GM12878 (cell line): ENCODE results near the gene ZBED4. TPM values are rescaled to one million over a fixed set of nuclear protein-coding genes. Genes with fewer than 3 reads are reported as not detected.

Source experiments
- ATAC-seq: fragments of 200-7000 bp; cut with Tn5 transposase; 3 replicates; pipeline ENCODE4 v1.9.1; 2020; ENCODE audit warnings: mild to moderate bottlenecking, moderate library complexity
- BruUV-seq: library from RNA; stranded (reverse); fragments of 400-500 nt; replicated peaks from 2 replicates; lab custom pipeline; 2021; lab: Mats Ljungman, UMichigan
- CTCF ChIA-PET: fragments of 300-600 bp; sonication (Branson Sonifier 250); formaldehyde crosslinking; extraction: SDS; loops from one replicate; lab custom pipeline; 2021; ENCODE audit warnings: inconsistent platforms; lab: Yijun Ruan, JAX
- POLR2A ChIA-PET: fragments of 350-600 bp; formaldehyde crosslinking; extraction: SDS; loops from one replicate; lab custom pipeline; 2021; ENCODE audit warnings: inconsistent platforms; lab: Charles Lee
- RAD21 ChIA-PET: fragments of 300-600 bp; sonication (Branson Sonifier 250); formaldehyde crosslinking; loops from one replicate; lab custom pipeline; 2023; ENCODE audit warnings: antibody characterized with exemption; ENCODE audit not compliant: unreplicated experiment; lab: Charles Lee
- SMC1A ChIA-PET: fragments of 300-600 bp; sonication (Branson Sonifier 250); formaldehyde crosslinking; loops from one replicate; lab custom pipeline; 2023; ENCODE audit not compliant: unreplicated experiment, uncharacterized antibody; lab: Charles Lee
- DNase-seq: peaks from one replicate; pipeline ENCODE4 v3.0.0-alpha.2; 2011; ENCODE audit warnings: low read depth, low spot score
- FAIRE-seq: peaks from 3 replicates; lab custom pipeline; 2011; peaks lifted over from hg19 to GRCh38; lab: Jason Lieb, UNC
- H2AFZ ChIP-seq: 2 replicates; pipeline ENCODE4 v1.6.0; 2011; ENCODE audit warnings: low read depth, low read length, control low read depth; ENCODE audit not compliant: control insufficient read depth
- H3K27ac ChIP-seq: 2 replicates; pipeline ENCODE4 v1.5.1; 2011; ENCODE audit warnings: control low read depth; ENCODE audit not compliant: control insufficient read depth, insufficient read depth
- H3K27me3 ChIP-seq, 2 experiments: replicated peaks in 1 of 2; 2 replicates each; pipeline versions ENCODE4 v1.6.0 to v1.6.1; 2011; ENCODE audit warnings: low read length in 1 of 2; ENCODE audit not compliant: control insufficient read depth in 2 of 2, insufficient read depth in 2 of 2
- H3K36me3 ChIP-seq, 2 experiments: 2 replicates each; pipeline ENCODE4 v1.5.1; 2011; ENCODE audit warnings: low read length in 1 of 2; ENCODE audit not compliant: control insufficient read depth in 2 of 2, insufficient read depth in 2 of 2
- H3K4me1 ChIP-seq: 2 replicates; pipeline ENCODE4 v1.6.1; 2011; ENCODE audit warnings: mild to moderate bottlenecking, low read length, moderate library complexity, mixed read lengths; ENCODE audit not compliant: control insufficient read depth, insufficient read depth
- H3K4me2 ChIP-seq: 2 replicates; pipeline ENCODE4 v1.6.0; 2011; ENCODE audit warnings: control low read depth; ENCODE audit not compliant: control insufficient read depth, insufficient read depth
- H3K4me3 ChIP-seq: fragments of 200-600 bp; sonication (generic); 2 replicates; pipeline ENCODE4 v1.5.1; 2016
- H3K79me2 ChIP-seq: 2 replicates; pipeline ENCODE4 v1.6.0; 2011; ENCODE audit warnings: low read length; ENCODE audit not compliant: control insufficient read depth, insufficient read depth
- H3K9ac ChIP-seq: 2 replicates; pipeline ENCODE4 v1.8.0; 2011; ENCODE audit warnings: low read length, control low read depth, mixed read lengths; ENCODE audit not compliant: control insufficient read depth, insufficient read depth
- H3K9me3 ChIP-seq: replicated peaks from 3 replicates; pipeline ENCODE4 v1.5.1; 2011; ENCODE audit warnings: mild to moderate bottlenecking, low read length; ENCODE audit not compliant: control insufficient read depth, insufficient read depth
- H4K20me1 ChIP-seq: 2 replicates; pipeline ENCODE4 v1.6.0; 2011; ENCODE audit not compliant: control insufficient read depth, insufficient read depth
- CREM ChIP-seq: IDR thresholded peaks from 2 replicates; pipeline ENCODE4 v1.6.1; 2014; ENCODE audit warnings: antibody characterized with exemption, low read depth
- ETV6 ChIP-seq, 2 experiments: fragments of 450-650 bp in 1 of 2; IDR thresholded peaks in 1 of 2; conservative IDR thresholded peaks in 1 of 2; 2 replicates each; pipeline ENCODE4 v1.6.1; 2014; ENCODE audit warnings: antibody characterized with exemption in 1 of 2, borderline replicate concordance in 1 of 2, low read depth in 1 of 2, mild to moderate bottlenecking in 1 of 2, moderate library complexity in 1 of 2
- HDAC6 ChIP-seq: fragments of 200-600 bp; sonication (generic); IDR thresholded peaks from one replicate; pipeline ENCODE4 v1.8.0; 2017; ENCODE audit warnings: antibody characterized with exemption; ENCODE audit not compliant: unreplicated experiment
- KLF5 ChIP-seq: fragments of 450-650 bp; IDR thresholded peaks from 2 replicates; pipeline ENCODE4 v1.6.1; 2014; ENCODE audit warnings: mild to moderate bottlenecking; ENCODE audit not compliant: partially characterized antibody
- MXI1 ChIP-seq: fragments of 150-350 bp; IDR thresholded peaks from 2 replicates; pipeline ENCODE4 v1.6.1; 2011; ENCODE audit warnings: low read depth, mild to moderate bottlenecking, inconsistent platforms, low read length, improper control_type of control experiment
- RBBP5 ChIP-seq: fragments of 200-600 bp; sonication (generic); conservative IDR thresholded peaks from 2 replicates; pipeline ENCODE4 v1.6.1; 2016
- WGBS: methylation state at CpG from one replicate; pipeline ENCODE4 v1.1.6; 2016; ENCODE audit warnings: low lambda C conversion rate; ENCODE audit not compliant: insufficient replicate concordance, insufficient coverage; ENCODE audit errors: missing lambda C conversion rate; 5-methylcytosine and 5-hydroxymethylcytosine counted together
- in situ Hi-C: fragments of 300-500 bp; cut with MboI; formaldehyde crosslinking; loops from 9 replicates; pipeline ENCODE4 v1.14.3; 2018; ENCODE audit warnings: mixed read lengths
- intact Hi-C: fragments of 100-400 bp; cut with micrococcal nuclease; formaldehyde crosslinking; loops from one replicate; pipeline ENCODE4 v1.14.2; 2022; ENCODE audit not compliant: unreplicated experiment
- polyA plus RNA-seq, 11 experiments: library from polyadenylated mRNA; depleted of rRNA in 4 of 11; unstranded in 6 of 11; stranded (reverse) in 5 of 11; fragments of >200 nt; fragmentation: Nextera tagmentation in 4 of 11; fragmentation: Illumina TruSeq in 1 of 11; extraction: Ambion mirVana in 4 of 11; extraction: Trizol in 1 of 11; gene quantifications; 1 replicate in 1 of 11; 2 replicates in 10 of 11; pipeline versions ENCODE4 v1.2.1 to v1.2.3, GENCODE V29; 2011 to 2016; ENCODE audit warnings: inconsistent platforms in 2 of 11, missing spikeins in 2 of 11, low read depth in 1 of 11
- total RNA-seq, 4 experiments: library from RNA; depleted of rRNA in 3 of 4; stranded (reverse); fragments of >200 nt in 3 of 4; fragmentation: Illumina TruSeq in 1 of 4; extraction: Trizol in 1 of 4; gene quantifications; 2 replicates each; pipeline versions ENCODE4 v1.2.1 to v1.2.3, GENCODE V29; 2013 to 2021
- TF ChIP-seq, protein P1 (sequence below): fragments of 450-650 bp; IDR thresholded peaks from 2 replicates; pipeline ENCODE4 v1.6.1; 2017; ENCODE audit warnings: mild to moderate bottlenecking, low read depth, inconsistent platforms; ENCODE audit not compliant: poor library complexity, severe bottlenecking
- TF ChIP-seq, protein P2 (sequence below): IDR thresholded peaks from 2 replicates; pipeline ENCODE4 v1.6.1; 2012; ENCODE audit warnings: low read depth, low read length, improper control_type of control experiment

Gene ZBED4
- total and polyA plus RNA-seq, 10 of the 15 experiments (the other 5 are each of a cell fraction or from before 2014, with no cell fraction given), result 2.3 to 21.6 (median 12.8) TPM

DNA sequence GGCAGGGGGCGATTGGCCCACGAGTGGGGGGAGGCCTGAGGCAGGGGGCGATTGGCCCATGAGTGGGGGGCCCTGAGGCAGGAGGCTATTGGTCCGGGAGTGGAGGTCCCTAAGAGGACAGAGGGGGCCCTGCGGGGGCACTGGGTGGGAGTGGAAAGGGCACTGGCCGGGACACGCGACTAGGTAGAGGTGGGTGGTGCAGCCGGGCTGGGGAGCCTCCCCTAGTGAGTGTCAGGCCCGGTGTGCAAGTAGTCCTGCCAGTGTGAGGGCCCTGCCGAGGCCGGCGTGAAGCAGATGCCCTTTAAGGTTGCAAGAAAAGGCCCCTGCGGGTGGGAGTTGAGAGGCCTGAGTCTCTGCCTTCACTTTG, 25.1 kb upstream of the ZBED4 start:
- in situ Hi-C loops, result no loop called here
- WGBS, result 89% methylated on average over 9 of the region's 14 CpGs
- no TSS peak for BruUV-seq
- ChIA-PET SMC1A (interaction anchor here (0.8 to 1.1 kb wide), 2 partner anchors 10 to 26 kb away, joined by 4 read pairs; no protein-coding TSS in a partner anchor), CTCF (interaction anchor here (0.7 kb wide), 1 partner anchor 10 kb away, joined by 3 read pairs; no protein-coding TSS in a partner anchor), RAD21 (interaction anchor here (1.3 kb wide), 1 partner anchor 10 kb away, joined by 3 read pairs; no protein-coding TSS in a partner anchor), POLR2A (interaction anchor here (0.6 kb wide), 1 partner anchor 13 kb away, joined by 3 read pairs; no protein-coding TSS in a partner anchor)
- peaks cover 3 to 7% of the 10 kb centered on the region in 2 experiments; a peak in 3 of 4 replicates for H3K36me3 ChIP-seq
- H3K9ac ChIP-seq, result no peak overlapping the region
- H3K4me1 ChIP-seq, result peaks cover 35% of the 10 kb centered on the region
- 0 out of 2 replicates have a peak overlapping the region, but pooled peaks have one; percentile 61 for H3K27ac ChIP-seq
- H4K20me1 ChIP-seq, result peaks cover 11% of the 10 kb centered on the region
- intact Hi-C loops, result no loop called here
- H3K9me3 ChIP-seq, result peaks cover 3% of the 10 kb centered on the region
- no peak for FAIRE-seq
- DNase-seq, result no peak
- TF ChIP-seq, protein P1, sequence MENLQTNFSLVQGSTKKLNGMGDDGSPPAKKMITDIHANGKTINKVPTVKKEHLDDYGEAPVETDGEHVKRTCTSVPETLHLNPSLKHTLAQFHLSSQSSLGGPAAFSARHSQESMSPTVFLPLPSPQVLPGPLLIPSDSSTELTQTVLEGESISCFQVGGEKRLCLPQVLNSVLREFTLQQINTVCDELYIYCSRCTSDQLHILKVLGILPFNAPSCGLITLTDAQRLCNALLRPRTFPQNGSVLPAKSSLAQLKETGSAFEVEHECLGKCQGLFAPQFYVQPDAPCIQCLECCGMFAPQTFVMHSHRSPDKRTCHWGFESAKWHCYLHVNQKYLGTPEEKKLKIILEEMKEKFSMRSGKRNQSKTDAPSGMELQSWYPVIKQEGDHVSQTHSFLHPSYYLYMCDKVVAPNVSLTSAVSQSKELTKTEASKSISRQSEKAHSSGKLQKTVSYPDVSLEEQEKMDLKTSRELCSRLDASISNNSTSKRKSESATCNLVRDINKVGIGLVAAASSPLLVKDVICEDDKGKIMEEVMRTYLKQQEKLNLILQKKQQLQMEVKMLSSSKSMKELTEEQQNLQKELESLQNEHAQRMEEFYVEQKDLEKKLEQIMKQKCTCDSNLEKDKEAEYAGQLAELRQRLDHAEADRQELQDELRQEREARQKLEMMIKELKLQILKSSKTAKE, result no peak
- TF ChIP-seq RBBP5, result no peak
- TF ChIP-seq KLF5, result no peak
- no peak for TF ChIP-seq ETV6 (conservative IDR thresholded peaks at IDR 0.05 in 1 of 2, IDR thresholded peaks at IDR 0.05 in 1 of 2; ENCODE audit: borderline replicate concordance in 1 of 2, low read depth in 1 of 2)
- TF ChIP-seq, protein P2, sequence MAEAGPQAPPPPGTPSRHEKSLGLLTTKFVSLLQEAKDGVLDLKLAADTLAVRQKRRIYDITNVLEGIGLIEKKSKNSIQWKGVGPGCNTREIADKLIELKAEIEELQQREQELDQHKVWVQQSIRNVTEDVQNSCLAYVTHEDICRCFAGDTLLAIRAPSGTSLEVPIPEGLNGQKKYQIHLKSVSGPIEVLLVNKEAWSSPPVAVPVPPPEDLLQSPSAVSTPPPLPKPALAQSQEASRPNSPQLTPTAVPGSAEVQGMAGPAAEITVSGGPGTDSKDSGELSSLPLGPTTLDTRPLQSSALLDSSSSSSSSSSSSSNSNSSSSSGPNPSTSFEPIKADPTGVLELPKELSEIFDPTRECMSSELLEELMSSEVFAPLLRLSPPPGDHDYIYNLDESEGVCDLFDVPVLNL, result no peak
- TF ChIP-seq MXI1, result no peak
- TF ChIP-seq CREM, result no peak
- TF ChIP-seq HDAC6, result no peak
- peaks cover 37% of the 10 kb centered on the region for H3K79me2 ChIP-seq
- H3K27me3 ChIP-seq, result no peaks in the 10 kb centered on the region
- no peak overlapping the region for H2AFZ ChIP-seq
- no peak for ATAC-seq
- peak overlapping the region; percentile 30; the same call in 1 of the 2 replicates for H3K4me2 ChIP-seq
- H3K4me3 ChIP-seq, result no peak overlapping the region
